ENCODE measurements around the gene MTM1. TPM values are rescaled to one million over a fixed set of nuclear protein-coding genes. Genes with fewer than 3 reads are reported as not detected.

MTM1 gene
- total and polyA plus RNA-seq, 4 donors: 13.2 to 26.7 (median 16.2) TPM

DNA sequence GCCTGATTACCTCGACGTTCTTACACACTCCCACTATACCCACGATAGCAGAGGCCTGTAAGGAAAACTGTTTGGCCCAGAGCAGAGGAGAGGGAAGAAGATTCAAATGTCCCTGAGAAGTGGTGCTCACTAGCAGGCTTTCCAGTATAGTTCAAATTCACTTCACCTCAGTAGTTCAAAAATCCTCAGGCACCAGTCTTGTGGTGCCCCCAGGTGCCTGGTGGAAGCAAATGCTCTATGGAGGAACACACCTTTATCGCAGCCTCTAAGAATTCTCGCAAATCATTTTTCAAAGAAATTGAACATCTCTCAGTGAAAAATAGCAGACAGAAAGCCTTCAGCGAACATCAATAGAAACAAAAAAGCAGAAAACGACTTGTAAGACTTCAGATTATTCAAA lies 112.6 kb downstream of the MTM1 start:
- Histone ChIP-seq H3K4me1 (ENCODE audit: control insufficient read depth, insufficient read depth, low read length) (no peaks in the 10 kb centered on the region), H3K27me3 (ENCODE audit: control insufficient read depth, insufficient read depth, low read length) (no peaks in the 10 kb centered on the region), H3K27ac (ENCODE audit: low read depth, low read length) (no peak overlapping the region), H3K4me3 (ENCODE audit: low read depth, low read length) (no peak overlapping the region), H3K36me3 (ENCODE audit: control insufficient read depth, insufficient read depth, low read length) (no peaks in the 10 kb centered on the region), H3K9me3 (ENCODE audit: control insufficient read depth, insufficient read depth, low read length) (peaks cover 2% of the 10 kb centered on the region)
- peak in 2 of 6 donors; percentile 42 to 82 for DNase-seq (ENCODE audit: low read depth in 4 of 6, low spot score in 6 of 6)
- WGBS (ENCODE audit: insufficient coverage): no CpG with 5 or more reads among the region's 7 CpGs

DNA sequence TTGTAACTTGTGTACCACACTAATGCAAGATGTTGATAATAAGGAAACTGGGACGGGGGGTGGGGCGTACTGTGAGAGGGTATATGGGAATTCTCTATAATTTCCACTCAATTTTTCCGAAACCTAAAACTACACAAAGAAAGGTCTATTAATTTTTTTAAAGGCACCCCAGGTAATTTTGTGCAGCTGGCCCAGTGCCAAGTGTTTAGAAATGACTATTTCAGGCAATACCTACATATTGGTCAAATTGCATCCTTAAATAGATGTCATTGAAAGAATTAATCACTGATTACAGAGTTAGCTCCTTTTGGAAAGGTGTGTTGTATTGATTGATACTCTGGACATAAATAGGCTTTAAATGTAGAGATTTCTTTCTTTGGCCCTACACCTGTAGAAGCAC lies 114.7 kb downstream of the MTM1 start:
- no peak overlapping the region for H3K4me3 ChIP-seq (ENCODE audit: low read depth, low read length)
- no peaks in the 10 kb centered on the region for H3K9me3 ChIP-seq (ENCODE audit: control insufficient read depth, insufficient read depth, low read length)
- H3K27ac ChIP-seq (ENCODE audit: low read depth, low read length): no peak overlapping the region
- no peak for DNase-seq (ENCODE audit: low read depth in 4 of 6, low spot score in 6 of 6)
- no peaks in the 10 kb centered on the region for H3K36me3 ChIP-seq (ENCODE audit: control insufficient read depth, insufficient read depth, low read length)
- no CpG with 5 or more reads among the region's 3 CpGs for WGBS (ENCODE audit: insufficient coverage)
- H3K4me1 ChIP-seq (ENCODE audit: control insufficient read depth, insufficient read depth, low read length): no peaks in the 10 kb centered on the region
- H3K27me3 ChIP-seq (ENCODE audit: control insufficient read depth, insufficient read depth, low read length): no peaks in the 10 kb centered on the region

DNA sequence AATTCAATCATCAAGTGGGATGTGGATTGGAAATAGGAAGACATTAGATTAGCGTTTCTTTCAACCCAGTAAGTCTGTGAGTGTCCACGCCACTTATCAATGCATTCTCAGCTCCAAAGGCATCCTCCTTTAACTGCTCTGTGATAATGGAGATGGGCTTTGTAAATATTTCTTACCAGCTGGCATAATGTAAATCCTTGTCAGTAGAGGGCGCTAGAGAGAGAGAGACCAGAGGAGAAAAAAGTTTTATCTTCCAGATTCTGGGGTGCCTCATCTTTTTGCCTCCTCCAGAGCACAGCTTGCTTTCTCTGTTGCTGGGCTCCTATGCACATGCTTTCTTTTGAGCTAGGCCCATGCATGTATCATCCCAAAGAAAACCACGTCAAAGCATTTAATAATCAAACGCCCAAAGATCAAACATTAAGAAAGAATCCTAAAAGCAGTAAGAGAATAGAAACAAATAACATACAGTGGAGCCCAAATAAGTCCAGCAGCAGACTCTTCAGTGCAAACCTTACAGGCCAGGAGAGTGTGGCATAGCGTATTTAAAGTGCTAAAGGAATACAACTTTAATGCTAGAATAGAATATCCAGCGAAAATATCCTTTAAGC lies 115.2 kb downstream of the MTM1 start:
- Histone ChIP-seq H3K27me3 (ENCODE audit: control insufficient read depth, insufficient read depth, low read length) (no peaks in the 10 kb centered on the region), H3K27ac (ENCODE audit: low read depth, low read length) (no peak overlapping the region), H3K4me3 (ENCODE audit: low read depth, low read length) (no peak overlapping the region), H3K4me1 (ENCODE audit: control insufficient read depth, insufficient read depth, low read length) (no peaks in the 10 kb centered on the region), H3K36me3 (ENCODE audit: control insufficient read depth, insufficient read depth, low read length) (no peaks in the 10 kb centered on the region), H3K9me3 (ENCODE audit: control insufficient read depth, insufficient read depth, low read length) (no peaks in the 10 kb centered on the region)
- peak in 2 of 6 donors; percentile 34 to 40 for DNase-seq (ENCODE audit: low read depth in 4 of 6, low spot score in 6 of 6)
- WGBS (ENCODE audit: insufficient coverage): 0% methylated on average over 1 of the region's 7 CpGs

DNA sequence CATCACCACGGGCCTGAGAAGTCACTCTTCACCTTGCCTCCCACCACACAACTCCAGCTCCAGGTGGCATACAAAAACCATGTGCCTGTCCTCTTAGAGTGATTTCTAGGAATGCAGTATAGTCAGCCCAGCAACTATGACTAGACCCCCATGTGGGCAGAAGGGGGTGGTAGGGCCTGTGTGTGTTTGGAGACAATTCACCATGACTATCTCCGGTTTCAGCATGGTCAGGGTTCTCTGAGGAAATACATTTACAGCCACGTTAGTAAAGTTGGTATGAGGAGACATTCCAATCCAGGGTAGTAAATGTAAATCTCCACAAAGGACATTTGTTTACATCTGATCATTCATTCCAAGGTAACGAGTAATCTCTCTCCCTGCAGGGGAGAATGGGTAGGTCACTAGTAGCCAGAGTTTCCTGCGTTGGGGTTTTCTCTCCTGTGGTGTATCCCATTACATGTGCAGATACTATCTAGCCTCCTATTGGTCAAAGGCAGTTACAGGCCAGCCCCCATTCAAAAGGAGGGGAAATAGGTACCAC lies 120.6 kb downstream of the MTM1 start:
- no peaks in the 10 kb centered on the region for H3K27me3 ChIP-seq (ENCODE audit: control insufficient read depth, insufficient read depth, low read length)
- no peaks in the 10 kb centered on the region for H3K36me3 ChIP-seq (ENCODE audit: control insufficient read depth, insufficient read depth, low read length)
- no peak overlapping the region for H3K4me3 ChIP-seq (ENCODE audit: low read depth, low read length)
- no peak for DNase-seq (ENCODE audit: low read depth in 4 of 6, low spot score in 6 of 6)
- no peak overlapping the region for H3K27ac ChIP-seq (ENCODE audit: low read depth, low read length)
- H3K9me3 ChIP-seq (ENCODE audit: control insufficient read depth, insufficient read depth, low read length): no peaks in the 10 kb centered on the region
- WGBS (ENCODE audit: insufficient coverage): 33% methylated on average over 1 of the region's 5 CpGs
- no peaks in the 10 kb centered on the region for H3K4me1 ChIP-seq (ENCODE audit: control insufficient read depth, insufficient read depth, low read length)

DNA sequence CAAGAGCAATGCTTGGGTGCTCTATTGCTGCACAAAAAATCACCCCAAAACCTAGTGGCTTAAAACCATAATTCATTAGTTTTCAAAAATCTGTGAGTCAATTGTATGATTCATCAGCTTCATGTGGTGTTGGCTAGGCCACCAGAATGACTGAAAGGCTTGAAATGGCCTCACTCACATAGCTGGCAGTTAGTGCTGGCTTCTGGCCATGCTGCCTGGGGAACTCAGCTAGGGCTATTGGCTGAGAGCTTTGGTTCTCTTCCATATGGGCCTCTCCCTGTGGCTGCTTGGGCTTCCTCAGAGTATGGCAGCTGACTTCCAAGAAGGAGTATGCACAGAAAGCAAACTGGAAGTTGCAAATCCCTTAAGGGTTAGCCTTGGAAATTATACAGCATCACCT lies 121.7 kb downstream of the MTM1 start:
- H3K4me1 ChIP-seq (ENCODE audit: control insufficient read depth, insufficient read depth, low read length): no peaks in the 10 kb centered on the region
- no peak for DNase-seq (ENCODE audit: low read depth in 4 of 6, low spot score in 6 of 6)
- H3K9me3 ChIP-seq (ENCODE audit: control insufficient read depth, insufficient read depth, low read length): no peaks in the 10 kb centered on the region
- H3K36me3 ChIP-seq (ENCODE audit: control insufficient read depth, insufficient read depth, low read length): no peaks in the 10 kb centered on the region
- no peaks in the 10 kb centered on the region for H3K27me3 ChIP-seq (ENCODE audit: control insufficient read depth, insufficient read depth, low read length)
- no peak overlapping the region for H3K4me3 ChIP-seq (ENCODE audit: low read depth, low read length)
- no peak overlapping the region for H3K27ac ChIP-seq (ENCODE audit: low read depth, low read length)

DNA sequence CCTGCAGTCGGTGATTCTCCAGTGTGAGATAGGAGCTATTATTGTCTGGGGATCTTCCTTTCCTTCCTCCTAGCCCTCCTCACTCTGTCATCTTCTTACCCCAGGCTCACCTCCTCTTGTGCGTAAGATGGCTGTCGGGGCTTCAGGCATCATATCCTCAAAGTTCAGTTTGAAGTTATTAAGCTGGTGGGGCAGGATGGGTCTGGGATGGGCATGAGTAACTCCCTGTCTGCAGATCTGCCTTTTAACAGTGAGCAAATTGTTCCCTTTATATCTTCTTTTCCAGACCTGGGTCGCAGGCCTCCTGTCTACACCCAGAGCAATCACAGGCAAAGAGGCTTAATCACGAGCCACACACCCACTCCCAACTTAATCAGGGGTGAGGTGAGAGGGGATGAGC lies 123.9 kb downstream of the MTM1 start:
- DNase-seq (ENCODE audit: low read depth in 4 of 6, low spot score in 6 of 6): no peak
- Histone ChIP-seq H3K27me3 (ENCODE audit: control insufficient read depth, insufficient read depth, low read length) (no peaks in the 10 kb centered on the region), H3K36me3 (ENCODE audit: control insufficient read depth, insufficient read depth, low read length) (no peaks in the 10 kb centered on the region), H3K4me1 (ENCODE audit: control insufficient read depth, insufficient read depth, low read length) (no peaks in the 10 kb centered on the region), H3K9me3 (ENCODE audit: control insufficient read depth, insufficient read depth, low read length) (no peaks in the 10 kb centered on the region), H3K4me3 (ENCODE audit: low read depth, low read length) (peak overlapping the region; percentile 53), H3K27ac (ENCODE audit: low read depth, low read length) (no peak overlapping the region)
- no CpG with 5 or more reads among the region's 5 CpGs for WGBS (ENCODE audit: insufficient coverage)

DNA sequence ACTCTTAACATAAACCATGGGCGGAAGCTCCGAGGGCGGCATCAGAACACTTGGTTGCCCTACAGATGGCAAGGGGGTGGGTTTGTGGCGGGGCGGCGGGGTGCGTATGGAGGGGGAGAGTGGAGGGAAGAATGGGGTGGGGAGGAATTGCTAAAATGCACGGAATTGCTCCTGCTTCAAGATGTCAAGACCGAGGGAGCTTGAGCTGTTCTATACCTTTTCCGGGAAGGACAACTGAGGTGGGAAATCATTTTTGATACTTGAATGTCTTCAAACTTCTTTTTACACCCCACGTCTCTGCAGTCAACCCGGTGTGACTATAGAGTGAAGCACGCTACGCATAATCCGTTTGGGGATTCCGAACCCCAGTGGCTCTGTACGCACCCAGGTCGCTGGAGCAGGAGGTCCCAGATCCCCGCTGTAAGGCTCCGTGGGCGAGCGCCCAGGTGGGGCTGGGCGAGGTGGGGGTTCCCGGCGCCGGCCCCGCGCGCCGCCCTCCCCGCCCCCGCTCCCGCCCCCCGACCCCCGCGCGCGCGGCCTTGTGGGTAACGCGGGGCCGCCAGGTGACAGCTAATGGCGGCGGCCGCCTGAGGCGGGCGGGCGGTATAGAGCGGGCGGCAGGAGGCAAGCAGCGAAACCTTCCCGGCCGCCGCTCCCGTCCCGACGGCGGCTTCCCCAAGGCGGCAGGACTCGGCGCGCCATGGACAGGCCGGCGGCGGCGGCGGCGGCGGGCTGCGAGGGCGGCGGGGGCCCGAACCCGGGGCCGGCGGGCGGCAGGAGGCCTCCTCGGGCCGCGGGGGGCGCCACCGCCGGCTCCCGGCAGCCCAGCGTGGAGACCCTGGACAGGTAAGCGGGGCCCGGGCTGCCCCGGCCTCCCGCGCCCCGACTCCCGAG lies 124.7 kb downstream of the MTM1 start, which contains the start of gene MTMR1:
Gene MTMR1, plus strand, starts transcription at position 566 of the 894 bp plus-strand sequence. Its CDS starts 135 bp downstream, at position 701.
- Histone ChIP-seq H3K27ac (ENCODE audit: low read depth, low read length) (peak within 1 kb of the TSS; percentile 72), H3K27me3 (ENCODE audit: control insufficient read depth, insufficient read depth, low read length) (no peaks in the 10 kb centered on the region), H3K9me3 (ENCODE audit: control insufficient read depth, insufficient read depth, low read length) (no peaks in the 10 kb centered on the region), H3K4me3 (ENCODE audit: low read depth, low read length) (peak within 1 kb of the TSS; percentile 53), H3K36me3 (ENCODE audit: control insufficient read depth, insufficient read depth, low read length) (no peaks in the 10 kb centered on the region), H3K4me1 (ENCODE audit: control insufficient read depth, insufficient read depth, low read length) (no peaks in the 10 kb centered on the region)
- WGBS (ENCODE audit: insufficient coverage): 22% methylated on average over 88 of the region's 92 CpGs
- peak in 2 of 6 donors; percentile 60 for DNase-seq (ENCODE audit: low read depth in 4 of 6, low spot score in 6 of 6)

DNA sequence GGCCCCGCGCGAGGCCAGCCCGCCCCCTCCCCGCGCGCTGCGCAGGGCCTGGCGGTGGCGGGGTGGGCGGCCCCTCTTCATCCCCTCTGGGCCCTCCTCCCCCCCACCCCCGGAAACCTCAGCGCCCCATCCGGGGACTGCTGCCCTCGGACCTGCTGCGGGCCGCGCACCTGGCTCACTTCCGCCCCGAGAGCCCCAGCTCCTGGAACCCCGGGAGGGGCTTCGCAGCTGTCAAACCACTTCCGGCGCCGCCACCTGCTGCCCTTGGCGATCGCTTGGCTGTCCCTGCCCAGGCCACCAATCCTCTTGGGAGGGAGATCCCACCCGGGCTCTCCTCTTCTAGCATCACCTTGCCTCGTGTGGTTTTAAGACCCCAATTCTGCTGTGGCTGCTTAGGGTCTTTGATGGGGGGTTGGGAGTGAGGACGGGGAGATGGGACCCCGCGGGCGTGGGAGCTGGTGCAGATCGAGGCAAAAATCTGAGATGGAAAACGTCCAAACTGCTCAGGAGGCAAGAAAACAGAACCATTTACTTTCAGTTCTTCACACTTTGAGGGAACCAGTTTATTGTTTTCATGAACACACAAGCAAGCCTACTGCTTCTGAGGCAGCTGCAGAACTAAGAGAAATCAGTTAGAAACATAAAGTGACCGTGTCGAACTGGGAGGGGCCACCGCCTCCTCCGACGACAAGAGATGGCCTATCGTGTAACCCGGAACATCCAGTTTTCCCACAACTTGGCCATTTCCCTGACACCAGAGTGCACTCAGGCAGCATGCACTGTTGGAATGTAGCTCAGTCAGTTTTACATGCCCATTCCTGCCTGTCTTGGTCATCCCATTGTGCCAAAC lies 125.5 kb downstream of the MTM1 start:
- Histone ChIP-seq H3K27me3 (ENCODE audit: control insufficient read depth, insufficient read depth, low read length) (no peaks in the 10 kb centered on the region), H3K4me1 (ENCODE audit: control insufficient read depth, insufficient read depth, low read length) (no peaks in the 10 kb centered on the region), H3K27ac (ENCODE audit: low read depth, low read length) (peak overlapping the region; percentile 51), H3K36me3 (ENCODE audit: control insufficient read depth, insufficient read depth, low read length) (no peaks in the 10 kb centered on the region), H3K9me3 (ENCODE audit: control insufficient read depth, insufficient read depth, low read length) (no peaks in the 10 kb centered on the region), H3K4me3 (ENCODE audit: low read depth, low read length) (peak overlapping the region; percentile 32)
- 26% methylated on average over 29 of the region's 42 CpGs for WGBS (ENCODE audit: insufficient coverage)
- peak in 2 of 6 donors; percentile 52 to 74 for DNase-seq (ENCODE audit: low read depth in 4 of 6, low spot score in 6 of 6)

DNA sequence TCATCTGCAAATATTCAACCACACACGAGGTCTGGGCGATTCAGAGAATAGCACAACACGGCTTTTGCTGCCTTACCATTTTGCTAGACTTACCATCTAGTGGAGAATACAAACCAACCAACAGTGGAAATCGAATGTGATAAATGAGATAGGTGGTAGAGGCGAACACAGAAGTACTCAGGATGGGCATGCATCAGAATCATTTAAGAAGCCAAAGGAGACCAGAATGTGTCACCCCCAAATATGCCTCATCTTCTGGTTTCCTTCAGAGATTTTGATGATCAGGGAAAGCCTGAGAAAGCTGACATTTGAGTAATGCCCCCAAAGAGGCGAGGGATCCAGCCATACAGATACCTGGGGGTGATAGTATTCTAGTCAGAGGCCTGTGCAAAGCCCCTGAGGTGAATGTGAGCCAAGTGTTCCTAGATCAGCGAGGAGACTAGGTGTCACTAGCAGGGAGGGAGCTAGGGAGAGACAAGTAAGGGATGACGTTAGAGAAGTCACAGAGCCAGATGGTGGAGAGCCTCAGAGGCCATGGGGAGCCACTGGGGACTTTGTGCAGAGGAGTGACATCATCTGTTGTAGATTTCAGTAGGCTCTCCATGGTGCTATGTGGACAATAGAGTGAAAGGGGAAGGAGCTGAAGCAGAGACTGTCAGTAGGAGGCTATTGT lies 126.5 kb downstream of the MTM1 start:
- H3K36me3 ChIP-seq (ENCODE audit: control insufficient read depth, insufficient read depth, low read length): no peaks in the 10 kb centered on the region
- DNase-seq (ENCODE audit: low read depth in 4 of 6, low spot score in 6 of 6): no peak
- H3K9me3 ChIP-seq (ENCODE audit: control insufficient read depth, insufficient read depth, low read length): no peaks in the 10 kb centered on the region
- H3K27me3 ChIP-seq (ENCODE audit: control insufficient read depth, insufficient read depth, low read length): no peaks in the 10 kb centered on the region
- H3K4me3 ChIP-seq (ENCODE audit: low read depth, low read length): no peak overlapping the region
- no peak overlapping the region for H3K27ac ChIP-seq (ENCODE audit: low read depth, low read length)
- H3K4me1 ChIP-seq (ENCODE audit: control insufficient read depth, insufficient read depth, low read length): no peaks in the 10 kb centered on the region
- WGBS (ENCODE audit: insufficient coverage): 54% methylated on average over 4 of the region's 8 CpGs
